ENCODE results near the gene AGPS. TPM values are rescaled to one million over a fixed set of nuclear protein-coding genes. Genes with fewer than 3 reads are reported as not detected.

The AGPS gene
- total and polyA plus RNA-seq, 2 donors (not counting 1 experiment from before 2014, with no cell fraction given), result 15.9 to 18.0 TPM

GRCh38 chr2:177403838-177404237 lies 11.3 kb downstream of the AGPS start:
- TF ChIP-seq CTCF (conservative IDR thresholded peaks at IDR 0.05 in 1 of 2, IDR thresholded peaks at IDR 0.05 in 1 of 2; ENCODE audit: low read depth in 1 of 2, low read length in 2 of 2), result no peak
- no peak for TF ChIP-seq EZH2 (IDR thresholded peaks at IDR 0.05; ENCODE audit: low read length, missing control alignments)
- peaks cover 3% of the 10 kb centered on the region for H3K79me2 ChIP-seq (ENCODE audit: control insufficient read depth, insufficient read depth, low read length)
- no peak overlapping the region for H3K4me3 ChIP-seq (replicated peaks in 1 of 4; ENCODE audit: control extremely low read depth in 1 of 4, insufficient read depth in 1 of 4, low read depth in 3 of 4, low read length in 4 of 4)
- no peaks in the 10 kb centered on the region for H3K36me3 ChIP-seq (ENCODE audit: control insufficient read depth, insufficient read depth, low read length)
- no peak overlapping the region for H2AFZ ChIP-seq (ENCODE audit: low read length)
- no peak overlapping the region for H3K27ac ChIP-seq (ENCODE audit: insufficient read depth, low read length)
- no peaks in the 10 kb centered on the region for H3K4me1 ChIP-seq (ENCODE audit: control insufficient read depth, extremely low read depth, insufficient read depth, low read length)
- DNase-seq (ENCODE audit: low read depth in 2 of 2), result no peak
- no peaks in the 10 kb centered on the region for H3K27me3 ChIP-seq (ENCODE audit: control insufficient read depth, insufficient read depth, low read length)
- H3K9ac ChIP-seq (ENCODE audit: insufficient read depth, low read length), result no peak overlapping the region
- H3K4me2 ChIP-seq (ENCODE audit: extremely low read depth, insufficient read depth, low read length), result no peak overlapping the region
- no peaks in the 10 kb centered on the region for H3K9me3 ChIP-seq (ENCODE audit: control insufficient read depth, insufficient read depth, low read depth, low read length)
- H4K20me1 ChIP-seq (ENCODE audit: control insufficient read depth, extremely low read depth, insufficient read depth, low read length), result peaks cover 4% of the 10 kb centered on the region

GRCh38 chr2:177404243-177404642 lies 11.7 kb downstream of the AGPS start:
- no peaks in the 10 kb centered on the region for H3K9me3 ChIP-seq (ENCODE audit: control insufficient read depth, insufficient read depth, low read depth, low read length)
- H4K20me1 ChIP-seq (ENCODE audit: control insufficient read depth, extremely low read depth, insufficient read depth, low read length), result peaks cover 4% of the 10 kb centered on the region
- H3K9ac ChIP-seq (ENCODE audit: insufficient read depth, low read length), result no peak overlapping the region
- H3K27me3 ChIP-seq (ENCODE audit: control insufficient read depth, insufficient read depth, low read length), result no peaks in the 10 kb centered on the region
- no peaks in the 10 kb centered on the region for H3K4me1 ChIP-seq (ENCODE audit: control insufficient read depth, extremely low read depth, insufficient read depth, low read length)
- H3K79me2 ChIP-seq (ENCODE audit: control insufficient read depth, insufficient read depth, low read length), result peaks cover under 1% of the 10 kb centered on the region
- H2AFZ ChIP-seq (ENCODE audit: low read length), result no peak overlapping the region
- no peak overlapping the region for H3K4me3 ChIP-seq (replicated peaks in 1 of 4; ENCODE audit: control extremely low read depth in 1 of 4, insufficient read depth in 1 of 4, low read depth in 3 of 4, low read length in 4 of 4)
- no peaks in the 10 kb centered on the region for H3K36me3 ChIP-seq (ENCODE audit: control insufficient read depth, insufficient read depth, low read length)
- TF ChIP-seq CTCF (conservative IDR thresholded peaks at IDR 0.05 in 1 of 2, IDR thresholded peaks at IDR 0.05 in 1 of 2; ENCODE audit: low read depth in 1 of 2, low read length in 2 of 2) (no peak), EZH2 (IDR thresholded peaks at IDR 0.05; ENCODE audit: low read length, missing control alignments) (no peak)
- DNase-seq (ENCODE audit: low read depth in 2 of 2), result no peak
- H3K4me2 ChIP-seq (ENCODE audit: extremely low read depth, insufficient read depth, low read length), result no peak overlapping the region
- no peak overlapping the region for H3K27ac ChIP-seq (ENCODE audit: insufficient read depth, low read length)

GRCh38 chr2:177405029-177405692 lies 12.6 kb downstream of the AGPS start:
- Histone ChIP-seq H3K9me3 (ENCODE audit: control insufficient read depth, insufficient read depth, low read depth, low read length) (no peaks in the 10 kb centered on the region), H3K4me1 (ENCODE audit: control insufficient read depth, extremely low read depth, insufficient read depth, low read length) (no peaks in the 10 kb centered on the region), H4K20me1 (ENCODE audit: control insufficient read depth, extremely low read depth, insufficient read depth, low read length) (no peaks in the 10 kb centered on the region), H3K27me3 (ENCODE audit: control insufficient read depth, insufficient read depth, low read length) (no peaks in the 10 kb centered on the region), H3K27ac (ENCODE audit: insufficient read depth, low read length) (no peak overlapping the region), H3K4me2 (ENCODE audit: extremely low read depth, insufficient read depth, low read length) (no peak overlapping the region), H3K4me3 (replicated peaks in 1 of 4; ENCODE audit: control extremely low read depth in 1 of 4, insufficient read depth in 1 of 4, low read depth in 3 of 4, low read length in 4 of 4) (no peak overlapping the region), H2AFZ (ENCODE audit: low read length) (no peak overlapping the region), H3K79me2 (ENCODE audit: control insufficient read depth, insufficient read depth, low read length) (no peaks in the 10 kb centered on the region), H3K9ac (ENCODE audit: insufficient read depth, low read length) (no peak overlapping the region), H3K36me3 (ENCODE audit: control insufficient read depth, insufficient read depth, low read length) (no peaks in the 10 kb centered on the region)
- DNase-seq (ENCODE audit: low read depth in 2 of 2), result no peak
- TF ChIP-seq EZH2 (IDR thresholded peaks at IDR 0.05; ENCODE audit: low read length, missing control alignments) (no peak), CTCF (conservative IDR thresholded peaks at IDR 0.05 in 1 of 2, IDR thresholded peaks at IDR 0.05 in 1 of 2; ENCODE audit: low read depth in 1 of 2, low read length in 2 of 2) (no peak)
